ENCODE data around the gene NKX2-8.

GRCh38 chr14:36580856-36581831, 1.3 kb downstream of the NKX2-8 start:
- TF ChIP-seq, protein P1, sequence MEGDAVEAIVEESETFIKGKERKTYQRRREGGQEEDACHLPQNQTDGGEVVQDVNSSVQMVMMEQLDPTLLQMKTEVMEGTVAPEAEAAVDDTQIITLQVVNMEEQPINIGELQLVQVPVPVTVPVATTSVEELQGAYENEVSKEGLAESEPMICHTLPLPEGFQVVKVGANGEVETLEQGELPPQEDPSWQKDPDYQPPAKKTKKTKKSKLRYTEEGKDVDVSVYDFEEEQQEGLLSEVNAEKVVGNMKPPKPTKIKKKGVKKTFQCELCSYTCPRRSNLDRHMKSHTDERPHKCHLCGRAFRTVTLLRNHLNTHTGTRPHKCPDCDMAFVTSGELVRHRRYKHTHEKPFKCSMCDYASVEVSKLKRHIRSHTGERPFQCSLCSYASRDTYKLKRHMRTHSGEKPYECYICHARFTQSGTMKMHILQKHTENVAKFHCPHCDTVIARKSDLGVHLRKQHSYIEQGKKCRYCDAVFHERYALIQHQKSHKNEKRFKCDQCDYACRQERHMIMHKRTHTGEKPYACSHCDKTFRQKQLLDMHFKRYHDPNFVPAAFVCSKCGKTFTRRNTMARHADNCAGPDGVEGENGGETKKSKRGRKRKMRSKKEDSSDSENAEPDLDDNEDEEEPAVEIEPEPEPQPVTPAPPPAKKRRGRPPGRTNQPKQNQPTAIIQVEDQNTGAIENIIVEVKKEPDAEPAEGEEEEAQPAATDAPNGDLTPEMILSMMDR (conservative IDR thresholded peaks at IDR 0.05 in 1 of 2, IDR thresholded peaks at IDR 0.05 in 1 of 2; ENCODE audit: low read depth in 1 of 2, low read length in 2 of 2) = no peak
- TF ChIP-seq EZH2 (IDR thresholded peaks at IDR 0.05; ENCODE audit: low read length, missing control alignments) = peak; percentile 84

All from fibroblast of lung (primary cell).